Stimulated activated CD4-positive, alpha-beta T cell treated with anti-CD3 and anti-CD28 coated beads, Interleukin-1b, Interleukin-23, amount 100 ng/mL, for 24 hours (primary cell): ENCODE data around the gene MBTPS1.

Source experiments
- DNase-seq, 4 experiments: peaks; one replicate each; pipeline ENCODE4 v3.0.0-alpha.2; 2020; ENCODE audit warnings: low read depth in 4 of 4, low spot score in 1 of 4

Gene MBTPS1

GRCh38 chr16:84013787-84014569 is 102.8 kb downstream of the MBTPS1 start:
- peak in 2 of 4 experiments; percentile 32 to 53 for DNase-seq

GRCh38 chr16:84009282-84009681 is 107.5 kb downstream of the MBTPS1 start:
- DNase-seq: no peak

GRCh38 chr16:84007965-84008364 is 108.8 kb downstream of the MBTPS1 start:
- DNase-seq: no peak

- DNase-seq: no peak
Measured at GRCh38 chr16:84007520-84007919, 109.2 kb downstream of the MBTPS1 start.

- DNase-seq: no peak
Measured at GRCh38 chr16:84005391-84005790, 111.4 kb downstream of the MBTPS1 start.

- no peak for DNase-seq
Measured at GRCh38 chr16:84004442-84004841, 112.3 kb downstream of the MBTPS1 start.
